ENCODE measurements around the gene HSDL2. TPM values are rescaled to one million over a fixed set of nuclear protein-coding genes. Genes with fewer than 3 reads are reported as not detected.
A peak's percentile ranks its signal among the peaks of the same experiment; 100 is the strongest.

HSDL2 gene
- total RNA-seq, 1 experiment from 2014 or later: 60.6 TPM

- Histone ChIP-seq H4K20me1 (ENCODE audit: insufficient read depth) (no peaks in the 10 kb centered on the region), H3K79me2 (ENCODE audit: low read depth) (peaks cover 30% of the 10 kb centered on the region), H3K27me3 (ENCODE audit: insufficient read depth, low read depth) (no peaks in the 10 kb centered on the region), H3F3A (ENCODE audit: insufficient read depth, low read depth) (peaks cover 13% of the 10 kb centered on the region), H3K27ac (no peak overlapping the region), H3K4me1 (replicated peaks; ENCODE audit: insufficient read depth) (peaks cover 24% of the 10 kb centered on the region), H3K36me3 (ENCODE audit: low read depth) (no peaks in the 10 kb centered on the region), H3K4me2 (peak overlapping the region; percentile 75), H2AFZ (no peak overlapping the region), H3K9me2 (ENCODE audit: insufficient read depth) (no peaks in the 10 kb centered on the region), H3K9me3 (ENCODE audit: insufficient read depth, low read depth) (no peaks in the 10 kb centered on the region), H3K4me3 (0 out of 2 replicates have a peak overlapping the region, but pooled peaks have one; percentile 95)
- BruUV-seq (replicated peaks): no TSS peak
- TF ChIP-seq CTCF (conservative IDR thresholded peaks at IDR 0.05): no peak
- no peak for TF ChIP-seq EZH2 (IDR thresholded peaks at IDR 0.05; ENCODE audit: low read depth)
- no peak for DNase-seq
- intact Hi-C loops (cut with micrococcal nuclease; ENCODE audit: unreplicated experiment): loop anchor here (5.0 to 10.0 kb wide), 5 partner anchors 45 to 518 kb away; partner anchors contain the start of genes INIP, PTBP3, SLC46A2 and UGCG
- POLR2A ChIA-PET (ENCODE audit: unreplicated experiment): interaction anchor here (0.7 kb wide), 1 partner anchor 10 kb away, joined by 4 read pairs; no protein-coding TSS in a partner anchor
- CTCF ChIA-PET: no interaction called here
Measured at GRCh38 chr9:112377087-112377486, 2.8 kb upstream of the HSDL2 start.

- POLR2A ChIA-PET (ENCODE audit: unreplicated experiment): interaction anchor here (0.7 kb wide), 1 partner anchor 10 kb away, joined by 4 read pairs; no protein-coding TSS in a partner anchor
- Histone ChIP-seq H4K20me1 (ENCODE audit: insufficient read depth) (no peaks in the 10 kb centered on the region), H3K4me1 (replicated peaks; ENCODE audit: insufficient read depth) (peaks cover 28% of the 10 kb centered on the region)
Measured at GRCh38 chr9:112377684-112378327, 2.1 kb upstream of the HSDL2 start.

More at GRCh38 chr9:112377684-112378327, 2.1 kb upstream of the HSDL2 start:
- Histone ChIP-seq H3K9me3 (ENCODE audit: insufficient read depth, low read depth) (no peaks in the 10 kb centered on the region), H3F3A (ENCODE audit: insufficient read depth, low read depth) (peaks cover 13% of the 10 kb centered on the region), H2AFZ (0 out of 2 replicates have a peak overlapping the region, but pooled peaks have one; percentile 36), H3K9me2 (ENCODE audit: insufficient read depth) (no peaks in the 10 kb centered on the region), H3K36me3 (ENCODE audit: low read depth) (0 out of 2 replicates have a peak, but pooled peaks cover 2% of the 10 kb centered on the region), H3K4me3 (peak overlapping the region; percentile 95), H3K27me3 (ENCODE audit: insufficient read depth, low read depth) (no peaks in the 10 kb centered on the region), H3K79me2 (ENCODE audit: low read depth) (peaks cover 37% of the 10 kb centered on the region), H3K27ac (no peak overlapping the region), H3K4me2 (peak overlapping the region; percentile 75)
- no peak for DNase-seq
- no TSS peak for BruUV-seq (replicated peaks)
- TF ChIP-seq CTCF (conservative IDR thresholded peaks at IDR 0.05) (no peak), EZH2 (IDR thresholded peaks at IDR 0.05; ENCODE audit: low read depth) (no peak)
- intact Hi-C loops (cut with micrococcal nuclease; ENCODE audit: unreplicated experiment): loop anchor here (5.0 to 10.0 kb wide), 5 partner anchors 46 to 517 kb away; partner anchors contain the start of genes INIP, PTBP3, SLC46A2 and UGCG
- CTCF ChIA-PET: interaction anchor here (0.7 kb wide), 1 partner anchor 58 kb away, joined by 3 read pairs; no protein-coding TSS in a partner anchor

Measured in PC-9 (cell line).